ENCODE measurements around the gene BOLA3.

GRCh38 chr2:74128206-74128605, 19.5 kb downstream of the BOLA3 start:
- 0 out of 2 replicates have a peak, but pooled peaks have one; percentile 10 for TF ChIP-seq CTCF (IDR thresholded peaks at IDR 0.05)
- no peak for TF ChIP-seq TCF7L2 (IDR thresholded peaks at IDR 0.05; ENCODE audit: low read depth, low read length)
- no peak for TF ChIP-seq REST (IDR thresholded peaks at IDR 0.05; ENCODE audit: insufficient read depth in 1 of 2, low read depth in 2 of 2, low read length in 1 of 2)
- TF ChIP-seq POLR2AphosphoS5 (IDR thresholded peaks at IDR 0.05; ENCODE audit: low read depth, low read length) = no peak
- TF ChIP-seq SIN3A (IDR thresholded peaks at IDR 0.05; ENCODE audit: borderline replicate concordance, insufficient read depth, low read depth, low read length) = no peak
